Thyroid gland (tissue), 4 donors: ENCODE data around the gene ZSCAN16.

Experiments
- POLR2A ChIP-seq, 2 donors: fragments of 450-650 bp; IDR thresholded peaks; one replicate each; pipeline ENCODE4 v1.6.1; 2017; ENCODE audit warnings: antibody characterized with exemption in 2 of 2, mild to moderate bottlenecking in 2 of 2, moderate library complexity in 1 of 2
- TF ChIP-seq, protein P1 (sequence below), 6 experiments: fragments of 200-600 bp in 3 of 6; fragments of 450-650 bp in 3 of 6; sonication (generic) in 3 of 6; IDR thresholded peaks; one replicate each; pipeline ENCODE4 v1.5.1; 2016 to 2019; ENCODE audit warnings: antibody characterized with exemption in 6 of 6, mild to moderate bottlenecking in 2 of 6, inconsistent platforms in 1 of 6, moderate library complexity in 1 of 6

DNA sequence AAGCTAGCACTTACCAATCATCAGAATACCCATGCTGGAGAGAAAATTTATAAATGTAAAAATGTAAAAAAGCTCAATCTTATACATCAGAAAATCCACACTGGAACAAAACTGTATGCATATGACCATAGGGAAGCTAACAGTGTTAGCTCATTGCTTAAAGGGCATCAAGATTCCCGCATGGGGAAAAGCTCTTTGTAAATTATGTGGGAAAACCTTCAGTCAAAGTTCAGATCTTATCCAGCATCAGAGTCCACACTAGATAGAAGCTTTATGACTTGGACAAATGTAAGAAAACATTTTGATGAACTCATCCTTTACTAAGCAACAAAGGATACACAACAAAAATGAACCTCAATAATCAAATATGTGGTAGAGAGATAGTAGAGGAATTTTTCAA, 52.0 kb downstream of the ZSCAN16 start:
- TF ChIP-seq, protein P1, sequence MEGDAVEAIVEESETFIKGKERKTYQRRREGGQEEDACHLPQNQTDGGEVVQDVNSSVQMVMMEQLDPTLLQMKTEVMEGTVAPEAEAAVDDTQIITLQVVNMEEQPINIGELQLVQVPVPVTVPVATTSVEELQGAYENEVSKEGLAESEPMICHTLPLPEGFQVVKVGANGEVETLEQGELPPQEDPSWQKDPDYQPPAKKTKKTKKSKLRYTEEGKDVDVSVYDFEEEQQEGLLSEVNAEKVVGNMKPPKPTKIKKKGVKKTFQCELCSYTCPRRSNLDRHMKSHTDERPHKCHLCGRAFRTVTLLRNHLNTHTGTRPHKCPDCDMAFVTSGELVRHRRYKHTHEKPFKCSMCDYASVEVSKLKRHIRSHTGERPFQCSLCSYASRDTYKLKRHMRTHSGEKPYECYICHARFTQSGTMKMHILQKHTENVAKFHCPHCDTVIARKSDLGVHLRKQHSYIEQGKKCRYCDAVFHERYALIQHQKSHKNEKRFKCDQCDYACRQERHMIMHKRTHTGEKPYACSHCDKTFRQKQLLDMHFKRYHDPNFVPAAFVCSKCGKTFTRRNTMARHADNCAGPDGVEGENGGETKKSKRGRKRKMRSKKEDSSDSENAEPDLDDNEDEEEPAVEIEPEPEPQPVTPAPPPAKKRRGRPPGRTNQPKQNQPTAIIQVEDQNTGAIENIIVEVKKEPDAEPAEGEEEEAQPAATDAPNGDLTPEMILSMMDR (IDR thresholded peaks at IDR 0.05): no peak
- TF ChIP-seq POLR2A (IDR thresholded peaks at IDR 0.05): no peak
